HS-27A (cell line): Measurements from ENCODE around the gene ABCA9.
"Not testable (repeated sequence)": the region's sequence is repeated elsewhere in the genome, so short reads cannot be mapped to it uniquely, and the experiment has no call there.

Experiments used
- DNase-seq: peaks from one replicate; pipeline ENCODE4 v3.0.0-alpha.2; 2012; ENCODE audit warnings: low read depth, missing footprints

ABCA9 gene, protein sequence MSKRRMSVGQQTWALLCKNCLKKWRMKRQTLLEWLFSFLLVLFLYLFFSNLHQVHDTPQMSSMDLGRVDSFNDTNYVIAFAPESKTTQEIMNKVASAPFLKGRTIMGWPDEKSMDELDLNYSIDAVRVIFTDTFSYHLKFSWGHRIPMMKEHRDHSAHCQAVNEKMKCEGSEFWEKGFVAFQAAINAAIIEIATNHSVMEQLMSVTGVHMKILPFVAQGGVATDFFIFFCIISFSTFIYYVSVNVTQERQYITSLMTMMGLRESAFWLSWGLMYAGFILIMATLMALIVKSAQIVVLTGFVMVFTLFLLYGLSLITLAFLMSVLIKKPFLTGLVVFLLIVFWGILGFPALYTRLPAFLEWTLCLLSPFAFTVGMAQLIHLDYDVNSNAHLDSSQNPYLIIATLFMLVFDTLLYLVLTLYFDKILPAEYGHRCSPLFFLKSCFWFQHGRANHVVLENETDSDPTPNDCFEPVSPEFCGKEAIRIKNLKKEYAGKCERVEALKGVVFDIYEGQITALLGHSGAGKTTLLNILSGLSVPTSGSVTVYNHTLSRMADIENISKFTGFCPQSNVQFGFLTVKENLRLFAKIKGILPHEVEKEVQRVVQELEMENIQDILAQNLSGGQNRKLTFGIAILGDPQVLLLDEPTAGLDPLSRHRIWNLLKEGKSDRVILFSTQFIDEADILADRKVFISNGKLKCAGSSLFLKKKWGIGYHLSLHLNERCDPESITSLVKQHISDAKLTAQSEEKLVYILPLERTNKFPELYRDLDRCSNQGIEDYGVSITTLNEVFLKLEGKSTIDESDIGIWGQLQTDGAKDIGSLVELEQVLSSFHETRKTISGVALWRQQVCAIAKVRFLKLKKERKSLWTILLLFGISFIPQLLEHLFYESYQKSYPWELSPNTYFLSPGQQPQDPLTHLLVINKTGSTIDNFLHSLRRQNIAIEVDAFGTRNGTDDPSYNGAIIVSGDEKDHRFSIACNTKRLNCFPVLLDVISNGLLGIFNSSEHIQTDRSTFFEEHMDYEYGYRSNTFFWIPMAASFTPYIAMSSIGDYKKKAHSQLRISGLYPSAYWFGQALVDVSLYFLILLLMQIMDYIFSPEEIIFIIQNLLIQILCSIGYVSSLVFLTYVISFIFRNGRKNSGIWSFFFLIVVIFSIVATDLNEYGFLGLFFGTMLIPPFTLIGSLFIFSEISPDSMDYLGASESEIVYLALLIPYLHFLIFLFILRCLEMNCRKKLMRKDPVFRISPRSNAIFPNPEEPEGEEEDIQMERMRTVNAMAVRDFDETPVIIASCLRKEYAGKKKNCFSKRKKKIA (N-terminal part only)

DNA sequence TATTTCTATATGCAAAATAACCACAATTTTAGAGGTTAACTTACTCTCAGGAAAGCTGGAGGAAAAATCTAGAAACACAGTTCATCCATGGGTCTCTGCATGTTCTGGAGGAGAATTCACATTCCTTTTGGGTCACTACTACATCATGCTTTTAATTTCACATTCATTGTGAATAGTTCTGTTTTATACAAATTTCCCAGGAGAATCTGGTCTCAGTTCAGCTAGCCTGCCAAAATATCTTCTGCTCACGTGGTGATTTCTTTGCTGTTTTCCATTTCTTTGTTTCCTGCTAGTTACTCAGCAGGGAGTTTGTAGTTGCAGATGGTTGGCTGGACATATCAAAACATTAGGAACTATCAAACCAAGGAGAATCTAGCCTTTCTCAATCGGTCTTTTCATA is at the start of gene ABCA9:
Gene ABCA9 (minus strand): TSS at position 106 of the 400 bp plus-strand sequence. CDS start 9,801 bp downstream, outside the sequence.
- DNase-seq = no peak

DNA sequence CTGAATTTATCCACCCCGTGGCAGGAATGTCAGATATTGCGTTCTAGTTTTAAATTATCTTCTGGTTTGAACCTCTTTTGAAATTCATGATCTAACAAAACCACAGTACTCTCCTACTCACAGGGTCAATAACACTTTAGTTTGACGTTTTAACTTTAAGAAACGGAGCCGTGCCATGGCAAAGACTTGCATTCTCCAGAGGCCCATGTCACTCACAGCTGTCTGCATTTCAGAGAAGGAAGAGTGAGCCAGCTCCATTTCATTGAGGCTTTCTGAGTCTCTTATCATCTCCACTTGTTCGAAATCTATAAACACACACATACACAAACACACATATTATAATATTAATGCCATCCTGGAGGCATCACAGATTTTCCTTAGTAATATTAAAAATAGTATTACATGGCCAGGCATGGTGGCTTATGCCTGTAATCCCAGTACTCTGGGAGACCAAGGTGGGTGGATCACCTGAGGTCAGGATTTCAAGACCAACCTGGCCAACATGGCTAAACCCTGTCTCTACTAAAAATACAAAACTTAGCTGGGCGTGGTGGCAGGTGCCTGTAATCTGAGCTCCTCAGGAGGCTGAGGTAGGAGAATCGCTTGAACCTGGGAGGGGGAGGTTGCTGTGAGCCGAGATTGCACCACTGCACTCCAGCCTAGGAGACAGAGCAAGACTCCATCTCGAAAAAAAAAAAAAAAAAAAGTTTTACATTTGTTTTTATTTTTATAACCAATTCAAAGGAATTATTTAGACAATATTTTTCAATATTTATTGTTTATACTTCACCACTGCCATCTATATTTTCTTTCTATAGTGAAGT is 45.4 kb upstream of the ABCA9 start:
- DNase-seq = no peak

DNA sequence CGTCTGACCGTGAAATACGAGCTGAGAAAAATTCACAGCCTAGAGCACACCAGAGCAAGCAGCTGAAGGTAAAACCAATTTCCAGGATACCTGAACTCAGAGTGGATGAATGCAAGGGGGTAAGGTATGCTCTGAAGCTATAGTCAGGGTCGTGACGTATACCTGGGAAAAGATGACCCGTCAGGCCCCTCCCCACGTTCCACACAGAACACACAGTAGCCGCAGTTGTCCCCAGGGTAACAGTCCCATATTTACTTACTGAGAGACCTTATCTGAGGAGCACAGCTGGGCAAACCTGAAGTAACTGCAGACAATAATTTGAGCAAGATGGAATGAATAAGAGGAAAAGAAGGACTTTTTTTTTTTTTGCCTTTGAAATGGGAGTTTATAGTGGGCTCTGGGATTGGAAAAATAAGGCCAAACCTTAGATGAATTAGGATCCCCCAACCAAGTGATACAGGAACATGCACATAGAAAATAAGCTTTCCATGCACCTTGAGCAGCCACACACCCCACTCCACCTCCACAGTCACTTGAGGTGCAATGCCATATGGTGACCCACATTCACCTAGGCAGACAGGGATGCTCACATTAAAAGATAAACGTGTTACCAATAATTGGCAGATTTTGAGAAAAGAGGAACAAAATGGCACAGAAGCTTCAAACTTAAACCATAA is 43.0 kb upstream of the ABCA9 start:
- no peak for DNase-seq

DNA sequence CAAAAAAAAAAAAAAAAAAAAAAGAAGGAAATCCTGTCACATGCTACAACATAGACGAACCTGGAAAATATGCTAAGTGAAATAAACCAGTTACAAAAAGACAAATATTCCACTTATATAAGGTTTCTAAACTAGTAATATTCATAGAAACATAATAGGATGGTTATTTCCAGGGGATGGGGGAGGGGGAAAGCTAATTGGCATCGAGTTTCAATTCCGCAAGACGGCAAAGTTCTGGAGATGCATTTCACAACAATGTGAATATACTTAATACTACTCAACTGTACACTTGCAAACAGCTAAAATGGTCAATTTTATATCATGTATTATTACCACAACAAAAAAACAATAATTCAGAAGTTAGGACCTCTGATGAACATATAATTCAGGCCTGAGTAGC is 37.9 kb upstream of the ABCA9 start:
- no peak for DNase-seq

DNA sequence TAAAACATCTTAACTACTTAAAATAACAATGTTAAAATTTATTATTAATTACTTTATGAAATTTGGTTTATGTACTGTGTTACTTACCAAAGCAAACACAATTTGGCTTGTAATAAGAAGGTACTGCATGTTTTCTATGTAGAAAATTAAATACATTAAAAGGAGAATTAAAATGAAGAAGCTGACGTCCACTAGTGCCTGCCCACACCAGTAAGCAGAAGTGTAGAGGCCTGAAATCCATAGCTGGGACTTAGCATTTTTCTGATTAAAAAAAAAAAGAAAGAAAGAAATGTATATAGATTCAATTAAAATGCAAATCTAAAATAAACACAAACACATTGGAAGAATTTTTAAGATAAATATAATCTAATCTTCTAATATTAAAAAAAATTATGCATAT is 35.8 kb upstream of the ABCA9 start:
- DNase-seq = no peak

DNA sequence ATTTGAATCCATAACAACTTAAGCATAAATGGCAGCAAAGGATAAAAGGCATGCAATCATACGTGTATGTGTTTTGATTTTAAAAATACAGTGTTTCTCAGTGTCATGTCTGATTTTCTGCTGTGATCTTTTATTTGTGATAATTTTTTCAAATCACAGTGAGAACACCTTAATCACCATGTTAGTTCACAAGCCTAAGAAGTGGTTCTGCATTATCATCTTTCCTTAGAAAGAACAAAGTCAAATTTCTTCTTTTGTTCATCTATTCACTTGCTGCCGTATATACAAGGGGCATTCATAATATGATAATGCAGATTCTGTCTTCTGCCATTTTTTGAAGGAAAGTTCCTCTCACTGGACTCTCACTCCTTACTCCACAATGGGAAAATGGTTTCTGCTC is 33.3 kb upstream of the ABCA9 start:
- no peak for DNase-seq

DNA sequence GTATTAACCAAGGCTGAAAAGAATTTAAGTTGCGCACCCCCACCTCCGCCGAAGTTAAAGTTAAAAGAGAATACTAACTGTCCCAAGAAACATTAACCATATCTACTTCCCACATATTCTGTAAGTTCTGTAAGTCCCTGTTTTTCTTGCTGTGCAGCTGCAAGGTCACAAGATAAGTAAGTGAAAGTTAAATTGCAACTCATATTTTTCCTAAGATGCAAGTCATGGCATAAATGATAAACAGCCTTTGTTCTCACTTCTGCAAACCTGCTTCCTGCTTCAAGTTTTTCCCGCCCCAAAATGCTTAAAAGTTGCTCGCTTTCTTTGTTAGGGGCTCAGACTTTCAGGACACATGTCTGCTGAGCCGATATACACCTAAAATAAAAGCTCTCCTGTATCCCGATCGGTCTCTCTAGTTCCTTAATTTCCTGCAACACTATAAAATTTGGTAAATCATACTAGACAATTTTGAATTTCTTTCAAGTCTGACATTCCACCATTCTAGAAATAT is 32.6 kb upstream of the ABCA9 start:
- no peak for DNase-seq

DNA sequence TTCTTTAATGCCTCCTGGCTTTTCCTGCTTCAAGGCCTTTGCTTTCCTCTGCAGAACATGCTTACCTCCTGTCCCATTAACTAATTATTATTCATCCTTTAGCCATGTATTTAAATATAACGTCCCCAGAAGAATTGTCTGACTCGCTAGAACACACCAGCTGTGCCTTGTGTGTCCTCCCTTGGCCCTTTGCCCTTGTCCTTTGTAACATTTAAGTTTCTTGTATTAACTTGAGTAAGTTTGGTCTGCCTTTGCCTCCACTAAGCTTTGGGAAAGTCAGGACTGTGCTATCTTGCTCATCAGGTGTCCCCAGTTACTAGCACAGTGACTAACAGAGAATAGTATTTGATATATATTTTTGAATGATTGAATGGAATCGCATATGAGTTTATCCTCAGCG is 29.6 kb upstream of the ABCA9 start:
- DNase-seq = no peak

DNA sequence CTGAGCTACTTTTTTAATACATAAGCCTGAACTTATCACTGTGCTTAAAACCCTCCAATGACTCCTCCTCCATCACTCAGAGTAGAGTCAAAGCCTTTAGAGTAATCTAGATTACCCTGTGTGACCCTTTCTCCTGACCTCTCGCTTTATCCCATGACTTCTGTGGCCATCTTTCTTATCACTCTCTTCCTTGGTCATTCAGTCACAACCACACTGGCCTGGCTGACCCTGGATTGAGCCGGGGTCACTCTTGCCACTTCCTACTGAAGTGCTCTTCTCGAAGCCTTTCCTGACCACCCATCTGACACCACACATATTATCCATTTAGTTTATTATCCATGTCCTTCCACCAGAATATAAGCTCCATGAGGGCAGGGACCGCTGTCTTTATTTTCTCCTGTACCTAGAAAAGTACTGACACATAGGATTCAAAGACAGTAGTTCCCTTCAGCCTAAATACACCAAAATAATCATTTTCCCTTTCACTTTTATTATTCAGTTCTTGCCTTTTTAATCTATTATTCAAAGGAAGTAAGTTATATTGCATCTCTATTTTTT is 28.0 kb upstream of the ABCA9 start:
- DNase-seq = no peak

DNA sequence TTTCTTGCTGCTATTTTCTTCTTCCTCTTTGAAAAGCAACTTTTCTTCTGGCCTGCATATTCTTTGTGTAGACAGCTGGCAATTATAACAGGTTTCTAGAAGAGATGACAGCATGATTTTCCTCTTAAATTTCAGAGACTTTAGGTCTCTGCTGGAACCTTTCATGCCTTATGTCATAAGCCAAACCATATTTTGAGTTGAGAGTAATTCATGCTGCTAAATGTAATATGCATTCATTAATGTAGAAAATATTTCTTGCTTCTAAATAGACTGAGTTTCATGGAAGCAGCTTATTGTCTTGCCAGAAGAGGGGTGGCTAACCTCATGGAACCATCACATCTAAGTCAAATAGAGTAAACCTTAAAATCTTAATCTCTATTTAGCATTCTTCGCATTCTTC is 25.9 kb upstream of the ABCA9 start:
- DNase-seq = no peak

DNA sequence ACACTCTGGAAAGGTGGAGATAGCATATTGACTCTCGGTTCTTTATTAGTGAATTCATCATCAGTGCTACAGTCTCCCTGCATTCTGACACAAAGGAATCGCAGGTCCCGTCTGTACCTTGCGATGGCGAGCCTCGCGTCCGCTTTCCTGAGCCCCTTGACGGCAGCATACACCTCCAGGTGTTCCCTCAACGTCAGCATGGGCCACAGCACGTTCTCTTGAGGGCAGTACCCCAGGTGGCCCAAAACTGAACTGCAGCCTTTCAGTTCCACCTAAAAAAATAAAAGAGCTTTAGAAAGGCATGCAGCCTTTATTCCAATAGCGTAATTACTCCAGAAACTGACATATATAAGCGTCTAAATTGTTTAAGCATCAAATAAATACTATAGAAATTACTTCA is 24.2 kb upstream of the ABCA9 start:
- no peak for DNase-seq

DNA sequence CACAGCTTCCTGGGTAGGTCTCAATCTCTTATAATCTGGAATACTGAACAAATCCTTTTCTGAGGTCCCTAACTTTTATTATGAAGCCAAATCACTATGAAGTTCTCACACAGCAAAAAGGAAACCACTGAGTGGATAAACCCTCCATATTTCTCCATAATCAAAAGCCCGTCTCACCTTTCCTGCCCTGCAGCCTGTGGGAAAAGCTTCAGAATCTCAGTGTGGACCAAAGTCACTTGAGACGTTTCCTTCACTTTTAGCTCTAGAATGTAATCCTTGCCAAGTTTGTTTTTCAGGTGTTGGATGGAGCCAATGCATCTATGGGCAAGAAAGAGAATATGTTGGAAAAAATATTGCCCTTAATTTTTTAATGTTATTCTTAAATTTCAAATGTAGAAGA is 22.0 kb upstream of the ABCA9 start:
- DNase-seq = no peak

DNA sequence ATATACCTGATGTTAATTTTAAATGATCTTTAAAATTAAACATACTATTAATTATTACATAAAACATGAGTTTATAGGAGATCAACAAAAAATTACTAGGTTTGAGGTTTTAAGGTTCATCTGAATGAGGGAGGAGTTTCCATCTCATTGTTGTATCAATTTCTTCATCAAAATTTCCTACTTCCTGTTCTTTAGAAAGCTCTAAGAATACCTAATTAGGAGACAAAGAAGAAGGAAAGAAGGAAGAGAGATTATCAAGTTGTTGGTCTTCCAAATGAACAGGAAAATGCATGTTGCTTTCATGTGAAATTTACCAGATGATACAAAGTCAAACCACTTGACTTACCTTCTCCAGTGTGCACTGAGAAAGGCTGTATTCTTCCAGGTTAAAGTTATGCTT is 18.1 kb upstream of the ABCA9 start:
- no peak for DNase-seq

DNA sequence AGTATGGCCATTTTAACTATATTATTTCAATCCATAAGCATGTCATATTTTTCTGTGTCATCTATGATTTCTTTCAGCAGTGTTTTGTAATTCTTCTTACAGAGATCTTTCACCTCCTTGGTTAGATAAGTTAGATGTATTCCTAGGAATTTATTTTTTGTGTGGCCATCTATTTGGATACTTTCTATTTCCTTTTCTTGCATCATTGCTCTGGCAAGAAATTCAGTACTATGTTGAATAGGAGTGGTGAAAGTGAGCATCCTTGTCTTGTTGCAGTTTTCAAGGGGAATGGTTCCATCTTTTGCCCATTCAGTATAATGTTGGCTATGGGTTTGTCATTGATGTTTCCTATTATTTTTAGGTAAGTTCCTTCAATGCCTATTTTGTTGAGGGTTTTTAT is 15.1 kb upstream of the ABCA9 start:
- no peak for DNase-seq

DNA sequence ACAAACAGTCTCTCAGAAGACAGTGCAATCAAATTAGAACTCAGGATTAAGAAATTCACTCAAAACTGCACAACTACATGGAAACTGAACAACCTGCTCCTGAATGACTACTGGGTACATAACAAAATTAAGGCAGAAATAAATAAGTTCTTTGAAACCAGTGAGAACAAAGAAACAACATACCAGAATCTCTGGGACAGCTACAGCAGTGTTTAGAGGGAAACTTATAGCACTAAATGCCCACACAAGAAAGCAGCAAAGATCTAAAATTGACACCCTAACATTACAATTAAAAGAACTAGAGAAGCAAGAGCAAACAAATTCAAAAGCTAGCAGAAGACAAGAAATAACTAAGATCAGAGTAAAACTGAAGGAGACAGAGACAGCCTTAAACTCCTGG is 12.7 kb upstream of the ABCA9 start:
- DNase-seq = not testable (repeated sequence)

DNA sequence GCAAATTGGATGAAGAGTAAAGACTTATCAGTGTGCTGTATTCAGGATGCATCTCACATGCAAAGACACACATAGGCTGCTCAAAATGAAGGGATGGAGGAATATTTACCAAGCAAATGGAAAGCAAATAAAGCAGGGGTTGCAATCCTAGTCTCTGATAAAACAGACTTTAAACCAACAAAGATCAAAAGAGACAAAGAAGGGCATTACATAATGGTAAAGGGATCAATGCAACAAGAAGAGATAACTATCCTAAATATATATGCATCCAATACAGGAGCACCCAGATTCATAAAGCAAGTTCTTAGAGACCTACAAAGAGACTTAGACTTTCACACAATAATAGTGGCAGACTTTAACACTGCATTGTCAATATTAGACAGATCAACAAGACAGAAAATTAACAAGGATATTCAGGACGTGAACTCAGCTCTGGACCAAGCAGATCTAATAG is 12.1 kb upstream of the ABCA9 start:
- DNase-seq = not testable (repeated sequence)

DNA sequence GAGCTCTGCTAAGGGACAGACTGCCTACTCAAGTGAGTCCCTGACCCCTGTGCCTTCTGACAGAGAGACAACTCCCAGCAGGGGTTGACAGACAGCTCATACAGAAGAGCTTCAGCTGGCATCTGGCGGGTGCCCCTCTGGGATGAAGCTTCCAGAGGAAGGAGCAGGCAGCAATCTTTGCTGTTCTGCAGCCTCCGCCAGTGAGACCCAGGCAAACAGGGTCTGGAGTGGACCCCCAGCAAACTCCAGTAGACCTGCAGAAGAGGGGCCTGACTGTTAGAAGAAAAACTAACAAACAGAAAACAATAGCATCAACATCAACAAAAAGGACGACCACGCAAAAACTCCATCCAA is 10.5 kb upstream of the ABCA9 start:
- not testable (repeated sequence) for DNase-seq

DNA sequence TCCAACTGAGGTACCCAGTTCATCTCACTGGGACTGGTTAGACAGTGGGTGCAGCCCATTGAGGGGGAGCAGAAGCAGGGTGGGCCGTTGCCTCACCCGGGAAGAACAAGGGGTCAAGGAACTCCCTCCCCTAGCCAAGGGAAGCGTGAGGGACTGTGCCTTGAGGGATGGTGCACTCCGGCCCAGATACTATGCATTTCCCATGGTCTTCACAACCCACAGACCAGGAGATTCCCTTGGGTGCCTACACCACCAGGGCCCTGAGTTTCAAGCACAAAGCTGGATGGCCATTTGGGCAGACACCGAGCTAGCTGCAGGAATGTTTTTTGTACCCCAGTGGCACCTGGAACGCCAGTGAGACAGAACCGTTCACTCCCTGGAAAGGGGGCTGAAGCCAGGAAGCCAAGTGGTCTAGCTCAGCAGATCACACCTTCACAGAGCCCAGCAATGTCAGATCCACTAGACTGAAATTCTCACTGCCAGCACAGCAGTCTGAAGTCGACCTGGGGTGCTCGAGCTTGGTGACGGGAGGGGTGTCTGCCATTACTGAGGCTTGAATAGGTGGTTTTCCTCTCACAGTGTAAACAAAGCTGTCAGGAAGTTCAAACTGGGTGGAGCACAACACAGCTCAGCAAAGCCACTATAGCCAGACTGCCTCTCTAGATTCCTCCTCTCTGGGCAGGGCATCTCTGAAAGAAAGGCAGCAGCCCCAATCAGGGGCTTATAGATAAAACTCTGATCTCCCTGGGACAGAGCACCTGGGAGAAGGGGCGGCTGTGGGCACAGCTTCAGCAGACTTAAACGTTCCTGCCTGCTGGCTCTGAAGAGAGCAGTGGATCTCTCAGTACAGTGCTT is 9.9 kb upstream of the ABCA9 start:
- not testable (repeated sequence) for DNase-seq

DNA sequence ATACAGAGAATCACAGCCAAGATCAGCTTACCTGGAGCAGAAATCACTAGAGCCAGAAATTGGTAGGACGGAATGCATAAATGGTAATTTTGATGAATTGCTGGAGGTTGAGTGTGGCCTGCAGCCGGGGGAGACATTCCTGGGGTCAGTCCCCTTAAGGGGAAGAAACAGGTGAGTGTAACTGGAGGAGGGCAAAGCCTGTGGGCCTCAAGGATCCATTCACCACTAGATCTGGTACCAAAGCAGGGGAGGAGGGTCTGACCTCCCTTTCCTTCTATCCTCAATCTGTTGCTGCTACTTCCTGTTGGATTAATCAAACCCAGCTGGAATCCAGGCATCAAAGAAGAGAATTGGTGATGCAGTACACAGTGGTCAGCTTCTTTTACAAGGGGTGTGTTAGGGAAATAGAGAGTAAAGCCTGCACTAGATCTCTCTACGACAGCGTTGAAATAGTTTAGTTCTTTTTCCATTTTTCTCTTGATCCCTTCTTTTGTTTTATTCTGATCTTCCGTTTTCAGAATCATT is 8.6 kb upstream of the ABCA9 start:
- no peak for DNase-seq
